SK-N-MC (cell line): ENCODE results near the gene FAM168A.

Source experiments
- EZH2 ChIP-seq: fragments of 200-600 bp; sonication (generic); IDR thresholded peaks from one replicate; pipeline ENCODE4 v1.6.1; 2017; ENCODE audit warnings: antibody characterized with exemption
- FOXP2 ChIP-seq: optimal IDR thresholded peaks from 2 replicates; pipeline ENCODE3; 2011; ENCODE audit warnings: mild to moderate bottlenecking, moderate library complexity; ENCODE audit not compliant: insufficient read depth; ENCODE audit errors: extremely low read length, control extremely low read depth
- POLR2AphosphoS5 ChIP-seq: IDR thresholded peaks from 2 replicates; pipeline ENCODE4 v1.6.1; 2012; ENCODE audit warnings: mild to moderate bottlenecking, low read depth, low read length, borderline replicate concordance

DNA sequence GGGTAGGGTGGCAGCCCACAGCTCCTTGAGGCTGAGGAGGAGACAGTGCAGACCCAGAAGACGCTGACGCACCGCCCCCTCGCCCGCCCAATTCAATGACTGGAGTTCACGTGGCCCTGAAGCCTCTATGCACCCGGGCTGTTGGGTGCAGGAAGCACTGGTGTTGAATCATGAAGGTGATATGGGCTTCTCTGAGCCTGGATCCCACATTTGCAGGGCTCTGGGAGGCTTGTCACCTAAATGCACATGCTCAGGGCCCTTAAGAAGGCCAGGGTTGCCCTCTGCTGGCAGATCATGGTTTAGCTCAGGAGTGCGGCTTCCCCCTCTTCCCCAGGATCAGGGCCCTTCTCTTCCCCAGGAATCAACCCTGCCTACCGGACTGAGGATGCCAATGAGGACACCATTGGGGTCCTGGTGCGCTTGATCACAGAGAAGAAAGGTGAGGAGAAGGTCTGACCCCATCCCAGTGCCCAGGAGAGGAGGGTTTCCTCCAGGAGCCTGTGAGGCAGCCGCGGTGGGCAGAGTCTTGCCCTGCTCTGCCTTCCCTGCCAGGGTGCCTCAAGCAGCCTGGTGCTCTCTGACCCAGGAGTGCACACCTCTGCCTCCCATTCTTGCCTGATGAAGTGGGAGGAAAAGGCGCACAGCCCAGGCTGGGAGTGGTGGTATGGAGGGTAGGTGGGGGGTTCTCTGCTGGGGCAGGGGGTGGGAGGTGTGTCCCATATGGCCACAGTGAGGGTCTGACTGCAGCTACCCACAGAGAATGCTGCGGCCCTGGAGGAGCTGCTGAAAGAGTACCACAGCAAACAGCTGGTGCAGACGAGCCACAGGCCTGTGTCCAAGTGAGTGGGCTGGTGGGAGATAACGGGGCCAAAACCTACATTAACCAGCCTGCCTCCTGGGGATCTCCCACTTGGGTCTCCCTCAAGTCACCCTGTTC, 204.2 kb downstream of the FAM168A start:
- no peak for TF ChIP-seq EZH2
- no peak for TF ChIP-seq POLR2AphosphoS5
- TF ChIP-seq FOXP2, result no peak
